K562 (cell line): ENCODE data around the gene BTG2. TPM values are rescaled to one million over a fixed set of nuclear protein-coding genes. Genes with fewer than 3 reads are reported as not detected.
A peak's percentile ranks its signal among the peaks of the same experiment; 100 is the strongest.

Experiments
- ATAC-seq: fragments of 200-7000 bp; cut with Tn5 transposase; 3 replicates; pipeline ENCODE4 v1.9.1; 2020; ENCODE audit warnings: moderate library complexity
- BruUV-seq: library from RNA; stranded (reverse); fragments of 400-500 nt; replicated peaks from 2 replicates; lab custom pipeline; 2021; lab: Mats Ljungman, UMichigan
- CTCF ChIA-PET: fragments of 300-600 bp; formaldehyde crosslinking; extraction: SDS; loops from one replicate; lab custom pipeline; 2021; ENCODE audit warnings: low intra/inter-chr PET ratio; lab: Yijun Ruan, JAX
- POLR2A ChIA-PET: fragments of 300-600, 350-650 bp; sonication (Branson Sonifier 250); formaldehyde crosslinking; extraction: SDS; loops from one replicate; lab custom pipeline; 2021; ENCODE audit warnings: antibody characterized with exemption, inconsistent platforms; lab: Yijun Ruan, JAX
- DNase-seq, 4 experiments: peaks; one replicate each; pipeline versions ENCODE4 v3.0.0 to v3.0.0-alpha.2; 2011 to 2018; ENCODE audit warnings: low spot score in 3 of 4, mixed read lengths in 3 of 4; ENCODE audit errors: extremely low read depth in 1 of 4
- FAIRE-seq: peaks from 2 replicates; lab custom pipeline; 2011; peaks lifted over from hg19 to GRCh38; lab: Jason Lieb, UNC
- H2AFZ ChIP-seq: 2 replicates; pipeline ENCODE4 v1.6.0; 2011; ENCODE audit warnings: low read depth, low read length, control low read depth, inconsistent platforms
- H3K27ac ChIP-seq: fragments of 200-600 bp; 3 replicates; pipeline ENCODE4 v1.8.0; 2011; ENCODE audit warnings: low read depth, mild to moderate bottlenecking, control low read depth, inconsistent platforms, low read length, moderate library complexity, mixed read lengths; ENCODE audit errors: extremely low read depth
- H3K27me3 ChIP-seq, 2 experiments: fragments of 300-600 bp in 1 of 2; 2 replicates in 1 of 2; 3 replicates in 1 of 2; pipeline versions ENCODE4 v1.6.0 to v1.8.0; 2011; ENCODE audit warnings: inconsistent platforms in 2 of 2, low read length in 2 of 2, mild to moderate bottlenecking in 1 of 2, mixed read lengths in 1 of 2, moderate library complexity in 1 of 2; ENCODE audit not compliant: control insufficient read depth in 2 of 2, insufficient read depth in 2 of 2
- H3K36me3 ChIP-seq: fragments of 300-600 bp; 3 replicates; pipeline ENCODE4 v1.8.0; 2011; ENCODE audit warnings: mild to moderate bottlenecking, low read length, inconsistent platforms; ENCODE audit not compliant: control insufficient read depth, insufficient read depth
- H3K4me1 ChIP-seq, 2 experiments: fragments of 200-600 bp in 1 of 2; replicated peaks in 1 of 2; 2 replicates in 1 of 2; 3 replicates in 1 of 2; pipeline versions ENCODE4 v1.5.1 to v1.8.0; 2011; ENCODE audit warnings: inconsistent platforms in 2 of 2, low read length in 2 of 2, mild to moderate bottlenecking in 1 of 2, mixed read lengths in 1 of 2, moderate library complexity in 1 of 2; ENCODE audit not compliant: control insufficient read depth in 2 of 2, insufficient read depth in 2 of 2
- H3K4me2 ChIP-seq: 2 replicates; pipeline ENCODE4 v1.6.1; 2011; ENCODE audit warnings: low read length, control low read depth, inconsistent platforms, mixed read lengths; ENCODE audit not compliant: insufficient read depth
- H3K4me3 ChIP-seq: fragments of 200-600 bp; sonication (generic), shearing (Covaris generic); 2 replicates; pipeline ENCODE4 v1.5.1; 2016; ENCODE audit warnings: control low read depth, inconsistent platforms
- H3K79me2 ChIP-seq: fragments of 200-600 bp; 3 replicates; pipeline ENCODE4 v1.8.0; 2011; ENCODE audit warnings: low read length, inconsistent platforms; ENCODE audit not compliant: control insufficient read depth, insufficient read depth
- H3K9ac ChIP-seq, 2 experiments: 2 replicates each; pipeline versions ENCODE4 v1.6.0 to v1.6.1; 2011; ENCODE audit warnings: low read depth in 2 of 2, low read length in 2 of 2, control low read depth in 1 of 2, inconsistent platforms in 1 of 2, mild to moderate bottlenecking in 1 of 2, mixed read lengths in 1 of 2; ENCODE audit not compliant: insufficient read depth in 1 of 2
- H3K9me1 ChIP-seq: one replicate; pipeline ENCODE4 v1.6.0; 2011; ENCODE audit warnings: inconsistent platforms, mild to moderate bottlenecking, low read length, moderate library complexity; ENCODE audit not compliant: control insufficient read depth, insufficient read depth
- H3K9me3 ChIP-seq: replicated peaks from 2 replicates; pipeline ENCODE4 v1.5.1; 2011; ENCODE audit warnings: low read depth, low read length, inconsistent platforms; ENCODE audit not compliant: control insufficient read depth, insufficient read depth
- H4K20me1 ChIP-seq: replicated peaks from 2 replicates; pipeline ENCODE4 v1.6.1; 2011; ENCODE audit warnings: low read length, inconsistent platforms, mixed read lengths; ENCODE audit not compliant: control insufficient read depth, insufficient read depth
- ARID4B ChIP-seq: sonication (generic); formaldehyde crosslinking; IDR thresholded peaks from 2 replicates; pipeline ENCODE4 v1.8.0; 2022; ENCODE audit warnings: mild to moderate bottlenecking, missing genetic modification reagents
- EHMT2 ChIP-seq: fragments of 450-650 bp; IDR thresholded peaks from 2 replicates; pipeline ENCODE4 v1.6.1; 2018; ENCODE audit warnings: antibody characterized with exemption
- HLTF ChIP-seq: fragments of 450-650 bp; IDR thresholded peaks from 2 replicates; pipeline ENCODE4 v1.6.1; 2016
- HMGN3 ChIP-seq: IDR thresholded peaks from 2 replicates; pipeline ENCODE4 v1.6.1; 2011; ENCODE audit warnings: borderline replicate concordance, low read depth, mild to moderate bottlenecking, mixed read lengths, low read length; ENCODE audit not compliant: insufficient read length; ENCODE audit errors: extremely low read depth
- MAX ChIP-seq: sonication (generic); formaldehyde crosslinking; IDR thresholded peaks from 2 replicates; pipeline ENCODE4 v1.9.0; 2022; ENCODE audit warnings: mild to moderate bottlenecking, missing genetic modification reagents
- ZBTB26 ChIP-seq: fragments of 450-650 bp; formaldehyde crosslinking; IDR thresholded peaks from 2 replicates; pipeline ENCODE4 v1.4.0; 2022; ENCODE audit warnings: missing genetic modification characterization
- ZNF263 ChIP-seq: sonication (generic); formaldehyde crosslinking; IDR thresholded peaks from 2 replicates; pipeline ENCODE4 v1.8.0; 2022; ENCODE audit warnings: mild to moderate bottlenecking, missing genetic modification reagents, borderline replicate concordance
- WGBS: fragments of 100-300 bp; shearing (Covaris generic); methylation state at CpG from one replicate; pipeline ENCODE4 v1.1.6; 2016; ENCODE audit warnings: low coverage, mixed read lengths; ENCODE audit not compliant: insufficient coverage; ENCODE audit errors: missing lambda C conversion rate; 5-methylcytosine and 5-hydroxymethylcytosine counted together
- in situ Hi-C: fragments of 300-500 bp; cut with MboI; formaldehyde crosslinking; loops from 4 replicates; pipeline ENCODE4 v1.15.0; 2018; ENCODE audit warnings: inconsistent platforms, mixed read lengths
- intact Hi-C: fragments of 100-400 bp; cut with micrococcal nuclease; formaldehyde crosslinking; loops from 2 replicates; pipeline ENCODE4 v1.14.2; 2022
- polyA plus RNA-seq, 8 experiments: library from polyadenylated mRNA; depleted of rRNA in 4 of 8; stranded (reverse) in 5 of 8; unstranded in 3 of 8; fragments of >200 nt; fragmentation: Nextera tagmentation in 2 of 8; fragmentation: Illumina TruSeq in 1 of 8; extraction: Ambion mirVana in 2 of 8; extraction: Trizol in 1 of 8; gene quantifications; 2 replicates each; pipeline versions ENCODE4 v1.2.1 to v1.2.3, GENCODE V29; 2011 to 2014; ENCODE audit warnings: inconsistent platforms in 1 of 8, missing spikeins in 1 of 8
- total RNA-seq, 7 experiments: library from RNA; depleted of rRNA in 6 of 7; stranded (reverse); fragments of >200 nt in 6 of 7; fragmentation: Illumina TruSeq in 2 of 7; extraction: Trizol in 2 of 7; gene quantifications; 2 replicates each; pipeline versions ENCODE4 v1.2.1 to v1.2.3, GENCODE V29; 2011 to 2021; ENCODE audit warnings: low replicate concordance in 1 of 7

Gene BTG2
- total and polyA plus RNA-seq, 9 of the 15 experiments (the other 6 are each of a cell fraction or from before 2014, with no cell fraction given): 2.3 to 41.9 (median 8.7) TPM

- peak; percentile 97 for FAIRE-seq
- peaks cover 11% of the 10 kb centered on the region for H3K36me3 ChIP-seq
- no TSS peak for BruUV-seq
- ATAC-seq: peak; percentile 91
- ChIA-PET CTCF (no interaction called here), POLR2A (interaction anchor here (0.6 to 9.3 kb wide), 13 partner anchors 12 to 903 kb away, joined by 3 to 117 read pairs (median 3); no protein-coding TSS in a partner anchor)
- H3K27ac ChIP-seq: peak overlapping the region; percentile 64
- no peaks in the 10 kb centered on the region for H3K9me1 ChIP-seq
- WGBS: 20% methylated on average over 3 of the region's 3 CpGs
- peaks cover 12% of the 10 kb centered on the region; the same call in 2 of the 3 replicates for H3K79me2 ChIP-seq
- H3K4me3 ChIP-seq: no peak overlapping the region
- H3K27me3 ChIP-seq: no peaks in the 10 kb centered on the region
- H3K9ac ChIP-seq: peak overlapping the region in 1 of 2 experiments; percentile 12; a peak in 1 of 4 replicates
- no peaks in the 10 kb centered on the region for H3K9me3 ChIP-seq
- intact Hi-C loops (no loop called here), in situ Hi-C loops (no loop called here)
- DNase-seq: peak; percentile 79 to 95 (median 87)
- peak overlapping the region; percentile 20; the same call in 1 of the 2 replicates for H2AFZ ChIP-seq
- peaks cover 29 to 46% of the 10 kb centered on the region in 2 experiments for H3K4me1 ChIP-seq
- peak overlapping the region; percentile 74 for H3K4me2 ChIP-seq
- peaks cover 26% of the 10 kb centered on the region for H4K20me1 ChIP-seq
- peak; percentile 92 for TF ChIP-seq HMGN3
- peak; percentile 83; the same call in 1 of the 2 replicates for TF ChIP-seq HLTF
- no peak for TF ChIP-seq ZBTB26 (CRISPR knock-in tag)
- peak; percentile 68 for TF ChIP-seq MAX
- 0 out of 2 replicates have a peak, but pooled peaks have one; percentile 22 for TF ChIP-seq EHMT2
- TF ChIP-seq ZNF263 (CRISPR knock-in tag): peak; percentile 67; the same call in 1 of the 2 replicates
- TF ChIP-seq ARID4B (CRISPR knock-in tag): peak; percentile 44; the same call in 1 of the 2 replicates
Measured at GRCh38 chr1:203311368-203312301, 6.3 kb downstream of the BTG2 start.
